22Rv1 (cell line): Measurements from ENCODE around the gene GLIS1.

Source experiments
- H3K27ac ChIP-seq: fragments of 450-650 bp; 2 replicates; pipeline ENCODE4 v1.5.1; 2017
- ZFX ChIP-seq: fragments of 450-650 bp; IDR thresholded peaks from 2 replicates; pipeline ENCODE4 v1.6.1; 2017; ENCODE audit warnings: antibody characterized with exemption, borderline replicate concordance
- TF ChIP-seq, protein P1 (sequence below): fragments of 450-650 bp; IDR thresholded peaks from 2 replicates; pipeline ENCODE4 v1.5.1; 2017; ENCODE audit warnings: mild to moderate bottlenecking

The GLIS1 gene

DNA sequence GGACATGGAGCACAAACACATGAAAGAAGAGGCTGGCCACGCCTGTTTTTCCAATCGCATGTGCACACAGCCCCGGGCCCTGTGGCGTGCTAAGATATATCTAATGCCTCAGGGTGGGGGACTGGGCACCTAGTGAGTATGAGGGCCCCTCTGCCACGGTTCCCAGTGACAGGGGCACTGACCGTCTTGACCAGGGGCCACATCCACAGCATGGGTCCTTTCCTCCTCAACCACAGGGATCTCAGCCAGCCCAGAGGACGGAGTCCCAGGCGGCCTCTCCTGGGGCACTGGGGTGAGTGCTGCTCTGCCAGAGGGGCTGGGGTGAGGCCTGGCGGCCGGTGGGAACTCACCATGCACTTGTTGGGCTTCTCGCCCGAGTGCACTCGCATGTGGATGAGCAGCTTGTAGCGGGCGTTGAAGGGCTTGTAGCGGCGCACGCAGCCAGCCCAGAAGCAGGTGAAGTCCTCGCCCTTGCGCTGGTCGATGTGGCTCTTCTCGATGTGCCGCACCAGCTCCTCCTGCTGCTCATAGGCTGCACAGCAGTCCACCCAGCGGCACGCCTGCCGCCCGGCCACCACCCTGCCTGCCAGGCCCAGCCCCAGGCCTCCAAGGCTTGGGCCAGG lies 145.1 kb downstream of the GLIS1 start:
- H3K27ac ChIP-seq, result no peak overlapping the region
- TF ChIP-seq, protein P1, sequence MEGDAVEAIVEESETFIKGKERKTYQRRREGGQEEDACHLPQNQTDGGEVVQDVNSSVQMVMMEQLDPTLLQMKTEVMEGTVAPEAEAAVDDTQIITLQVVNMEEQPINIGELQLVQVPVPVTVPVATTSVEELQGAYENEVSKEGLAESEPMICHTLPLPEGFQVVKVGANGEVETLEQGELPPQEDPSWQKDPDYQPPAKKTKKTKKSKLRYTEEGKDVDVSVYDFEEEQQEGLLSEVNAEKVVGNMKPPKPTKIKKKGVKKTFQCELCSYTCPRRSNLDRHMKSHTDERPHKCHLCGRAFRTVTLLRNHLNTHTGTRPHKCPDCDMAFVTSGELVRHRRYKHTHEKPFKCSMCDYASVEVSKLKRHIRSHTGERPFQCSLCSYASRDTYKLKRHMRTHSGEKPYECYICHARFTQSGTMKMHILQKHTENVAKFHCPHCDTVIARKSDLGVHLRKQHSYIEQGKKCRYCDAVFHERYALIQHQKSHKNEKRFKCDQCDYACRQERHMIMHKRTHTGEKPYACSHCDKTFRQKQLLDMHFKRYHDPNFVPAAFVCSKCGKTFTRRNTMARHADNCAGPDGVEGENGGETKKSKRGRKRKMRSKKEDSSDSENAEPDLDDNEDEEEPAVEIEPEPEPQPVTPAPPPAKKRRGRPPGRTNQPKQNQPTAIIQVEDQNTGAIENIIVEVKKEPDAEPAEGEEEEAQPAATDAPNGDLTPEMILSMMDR, result peak; percentile 71
- TF ChIP-seq ZFX, result no peak

DNA sequence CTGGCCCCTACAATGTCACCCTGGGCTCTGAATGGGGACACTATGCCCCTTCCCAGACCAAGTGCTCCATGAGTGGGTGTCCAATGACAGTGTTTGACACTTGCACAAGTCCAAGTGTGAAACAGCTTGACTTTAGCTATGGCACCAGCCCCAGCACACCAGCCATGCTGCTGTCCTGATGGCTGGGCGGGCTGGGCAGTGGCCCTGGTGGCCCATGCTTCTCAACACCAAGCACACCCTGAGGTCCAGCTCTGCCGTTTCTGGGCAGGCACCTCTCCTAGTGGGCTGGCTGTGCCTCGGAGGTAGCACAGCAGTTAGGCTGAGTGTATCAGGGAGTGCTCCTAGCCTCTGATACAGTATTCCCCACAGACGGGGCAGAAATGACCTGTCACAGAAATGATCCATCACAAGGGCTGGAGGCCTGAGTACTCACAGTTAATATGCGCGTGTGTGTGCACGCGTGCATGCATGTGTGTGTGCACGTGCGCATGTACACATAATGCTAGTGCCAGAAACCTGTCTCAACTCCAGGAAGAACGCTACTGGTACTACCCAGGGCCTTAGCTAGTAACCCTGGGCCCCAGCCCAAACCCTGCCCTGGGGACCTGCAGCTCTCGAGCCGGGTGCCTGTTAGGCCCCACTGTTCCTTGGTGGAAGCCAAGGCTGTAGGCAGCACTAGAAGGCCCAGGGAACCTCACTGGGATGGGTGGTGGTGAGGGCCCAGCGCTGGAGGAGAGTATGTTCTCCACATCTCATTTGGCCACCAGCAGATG lies 145.8 kb downstream of the GLIS1 start:
- no peak for TF ChIP-seq ZFX
- TF ChIP-seq, protein P1, result peak; percentile 26
- H3K27ac ChIP-seq, result no peak overlapping the region

DNA sequence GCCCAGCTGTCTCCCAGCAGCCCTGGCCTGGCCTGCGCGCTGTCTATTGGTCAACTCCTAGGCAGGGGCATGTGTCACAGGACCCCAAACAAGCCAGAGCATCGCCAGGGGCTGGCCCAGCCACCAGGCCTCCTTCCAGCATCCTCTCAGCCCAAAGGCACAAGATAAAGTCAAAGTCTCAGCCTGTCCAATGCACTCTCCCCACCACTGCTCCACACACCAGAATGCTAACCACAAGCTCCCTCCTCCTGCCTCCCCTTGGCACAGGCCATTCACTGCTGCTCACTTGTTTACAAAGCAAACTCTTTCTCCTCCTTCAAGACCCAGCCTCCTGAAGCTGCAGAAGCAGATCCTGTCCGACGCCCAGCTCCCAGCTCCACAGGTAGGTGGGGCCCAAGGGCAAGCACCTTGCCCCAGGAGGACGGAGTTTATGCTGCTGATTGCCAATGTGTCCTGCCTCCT lies 146.4 kb downstream of the GLIS1 start:
- H3K27ac ChIP-seq, result no peak overlapping the region
- TF ChIP-seq, protein P1, result peak; percentile 72
- TF ChIP-seq ZFX, result no peak

DNA sequence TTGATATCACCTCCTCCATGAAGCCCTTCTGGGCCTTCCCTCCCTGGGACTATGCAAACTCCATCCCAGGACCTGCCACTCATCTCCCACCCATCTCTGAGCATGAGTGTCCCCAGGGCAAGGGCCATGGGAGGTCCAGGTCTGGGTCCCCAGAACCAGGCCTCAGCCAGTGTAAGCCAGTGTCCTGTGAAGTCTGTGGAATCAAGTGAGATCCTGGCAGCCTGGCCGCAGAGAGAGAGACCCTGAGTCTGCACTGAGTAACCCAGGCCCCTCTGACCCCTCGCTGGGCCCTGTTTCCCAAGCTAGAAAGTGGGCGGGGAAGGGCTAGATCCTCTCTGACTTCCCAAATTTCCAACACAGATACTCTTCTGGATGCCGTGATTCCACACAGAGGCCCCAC lies 147.0 kb downstream of the GLIS1 start:
- TF ChIP-seq, protein P1, result no peak
- no peak for TF ChIP-seq ZFX
- no peak overlapping the region for H3K27ac ChIP-seq

- H3K27ac ChIP-seq, result no peak overlapping the region
- no peak for TF ChIP-seq ZFX
- TF ChIP-seq, protein P1, result no peak
These were observed 148.1 kb downstream of the GLIS1 start for GRCh38 chr1:53590531-53591515.

DNA sequence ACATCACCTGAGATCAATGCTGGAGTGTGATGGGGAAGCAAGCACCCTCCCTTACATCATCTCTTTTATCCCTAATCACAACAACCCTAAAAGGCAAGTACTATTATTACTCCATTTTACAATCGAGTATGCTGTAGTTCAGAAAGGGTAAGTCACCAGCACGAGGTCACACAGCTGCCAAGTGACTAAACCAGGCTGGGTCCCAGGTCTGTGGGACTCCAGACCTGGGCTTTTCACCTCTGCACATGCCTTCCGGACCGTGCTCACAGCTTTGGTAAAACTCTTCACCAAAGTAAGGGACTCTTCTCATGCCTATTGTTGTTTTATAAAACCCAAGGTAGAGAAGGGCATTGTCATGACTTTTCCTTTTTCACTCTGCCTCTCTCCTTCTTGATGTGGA lies 148.9 kb downstream of the GLIS1 start:
- no peak overlapping the region for H3K27ac ChIP-seq

More for the DNA sequence above, 148.9 kb downstream of the GLIS1 start:
- TF ChIP-seq, protein P1, result no peak
